IMR-90 (cell line): ENCODE data around the gene OR2T33. TPM values are rescaled to one million over a fixed set of nuclear protein-coding genes. Genes with fewer than 3 reads are reported as not detected.

Experiments used
- ATAC-seq: fragments of 200-7000 bp; cut with Tn5 transposase; 2 replicates; pipeline ENCODE4 v1.9.1; 2020; ENCODE audit warnings: low read depth, mild to moderate bottlenecking, moderate library complexity
- BruUV-seq: library from RNA; stranded (reverse); fragments of 400-500 nt; replicated peaks from 2 replicates; lab custom pipeline; 2021; lab: Mats Ljungman, UMichigan
- CTCF ChIA-PET: fragments of 300-600 bp; formaldehyde crosslinking; extraction: SDS; loops from one replicate; lab custom pipeline; 2021; ENCODE audit warnings: antibody characterized with exemption; lab: Yijun Ruan, JAX
- POLR2A ChIA-PET: fragments of 300-600 bp; sonication (Branson Sonifier 250); formaldehyde crosslinking; loops from one replicate; lab custom pipeline; 2022; ENCODE audit warnings: antibody characterized with exemption; ENCODE audit not compliant: unreplicated experiment; lab: Charles Lee
- DNase-seq: peaks from one replicate; pipeline ENCODE4 v3.0.0; 2013
- H2AFZ ChIP-seq: replicated peaks from 2 replicates; pipeline ENCODE3; 2013; ENCODE audit warnings: low read length, mild to moderate bottlenecking; ENCODE audit not compliant: poor library complexity
- H2AK5ac ChIP-seq: 2 replicates; pipeline ENCODE4 v1.6.1; 2013; ENCODE audit warnings: low read depth, low read length, inconsistent platforms
- H2AK9ac ChIP-seq: replicated peaks from 2 replicates; pipeline ENCODE3; 2013; ENCODE audit warnings: mild to moderate bottlenecking, low read depth, low read length, moderate library complexity; ENCODE audit not compliant: poor library complexity
- H2BK120ac ChIP-seq: 2 replicates; pipeline ENCODE4 v1.6.1; 2013; ENCODE audit warnings: low read depth, low read length, inconsistent platforms
- H2BK15ac ChIP-seq: 3 replicates; pipeline ENCODE4 v1.6.1; 2013; ENCODE audit warnings: low read depth, low read length, inconsistent platforms
- H2BK20ac ChIP-seq: 2 replicates; pipeline ENCODE4 v1.6.1; 2013; ENCODE audit warnings: low read depth, mild to moderate bottlenecking, inconsistent platforms, low read length, moderate library complexity
- H2BK5ac ChIP-seq: 2 replicates; pipeline ENCODE4 v1.6.1; 2013; ENCODE audit warnings: mild to moderate bottlenecking, low read depth, low read length, inconsistent platforms; ENCODE audit not compliant: poor library complexity, severe bottlenecking
- H3K14ac ChIP-seq: replicated peaks from 2 replicates; pipeline ENCODE4 v1.6.1; 2013; ENCODE audit warnings: low read depth, low read length, inconsistent platforms
- H3K18ac ChIP-seq: 2 replicates; pipeline ENCODE4 v1.6.1; 2013; ENCODE audit warnings: low read depth, low read length, control low read depth
- H3K23ac ChIP-seq: 2 replicates; pipeline ENCODE4 v1.6.1; 2013; ENCODE audit warnings: low read depth, low read length, inconsistent platforms
- H3K27ac ChIP-seq: 2 replicates; pipeline ENCODE4 v1.5.1; 2013; ENCODE audit warnings: mild to moderate bottlenecking, control low read depth, low read length; ENCODE audit not compliant: insufficient read depth
- H3K27me3 ChIP-seq: 2 replicates; pipeline ENCODE4 v1.6.1; 2013; ENCODE audit warnings: low read length; ENCODE audit not compliant: control insufficient read depth, insufficient read depth
- H3K36me3 ChIP-seq: 2 replicates; pipeline ENCODE4 v1.6.1; 2013; ENCODE audit warnings: low read length, mixed read lengths; ENCODE audit not compliant: control insufficient read depth, insufficient read depth
- H3K4ac ChIP-seq: 2 replicates; pipeline ENCODE4 v1.6.1; 2013; ENCODE audit warnings: low read depth, low read length, inconsistent platforms
- H3K4me1 ChIP-seq: 2 replicates; pipeline ENCODE4 v1.6.1; 2013; ENCODE audit warnings: low read length, mixed read lengths; ENCODE audit not compliant: control insufficient read depth, insufficient read depth
- H3K4me2 ChIP-seq: 2 replicates; pipeline ENCODE4 v1.6.1; 2013; ENCODE audit warnings: low read depth, mild to moderate bottlenecking, control low read depth, low read length, moderate library complexity
- H3K4me3 ChIP-seq: 2 replicates; pipeline ENCODE4 v1.5.1; 2013; ENCODE audit warnings: low read depth, mild to moderate bottlenecking, control low read depth, low read length, moderate library complexity; ENCODE audit not compliant: insufficient read depth
- H3K56ac ChIP-seq: 2 replicates; pipeline ENCODE4 v1.6.1; 2013; ENCODE audit warnings: low read length, inconsistent platforms; ENCODE audit not compliant: insufficient read depth; ENCODE audit errors: extremely low read depth
- H3K79me1 ChIP-seq, 2 experiments: 2 replicates each; pipeline ENCODE4 v1.6.1; 2013; ENCODE audit warnings: low read length in 2 of 2, inconsistent platforms in 1 of 2, low read depth in 1 of 2
- H3K9ac ChIP-seq: 2 replicates; pipeline ENCODE4 v1.6.1; 2013; ENCODE audit warnings: low read depth, low read length, control low read depth
- H3K9me1 ChIP-seq: 2 replicates; pipeline ENCODE4 v1.6.1; 2013; ENCODE audit warnings: low read length, inconsistent platforms; ENCODE audit not compliant: insufficient read depth
- H3K9me3 ChIP-seq: 2 replicates; pipeline ENCODE4 v1.6.1; 2013; ENCODE audit warnings: low read length; ENCODE audit not compliant: control insufficient read depth, insufficient read depth
- H4K20me1 ChIP-seq: 2 replicates; pipeline ENCODE4 v1.6.1; 2013; ENCODE audit warnings: low read length, inconsistent platforms; ENCODE audit not compliant: insufficient read depth
- H4K5ac ChIP-seq: 2 replicates; pipeline ENCODE4 v1.6.1; 2013; ENCODE audit warnings: mild to moderate bottlenecking, low read depth, low read length, control low read depth
- H4K8ac ChIP-seq, 2 experiments: 2 replicates each; pipeline ENCODE4 v1.6.1; 2013; ENCODE audit warnings: low read depth in 2 of 2, low read length in 2 of 2, control low read depth in 1 of 2, inconsistent platforms in 1 of 2
- H4K91ac ChIP-seq: 2 replicates; pipeline ENCODE4 v1.6.1; 2013; ENCODE audit warnings: low read depth, low read length, inconsistent platforms; ENCODE audit not compliant: insufficient read depth
- BHLHE40 ChIP-seq: fragments of 150-350 bp; IDR thresholded peaks from 2 replicates; pipeline ENCODE4 v1.6.1; 2016; ENCODE audit warnings: mild to moderate bottlenecking, low read depth, low read length
- CEBPB ChIP-seq: IDR thresholded peaks from 2 replicates; pipeline ENCODE4 v1.6.1; 2012; ENCODE audit warnings: low read depth, low read length, improper control_type of control experiment
- CHD1 ChIP-seq: IDR thresholded peaks from 2 replicates; pipeline ENCODE4 v1.6.1; 2012; ENCODE audit warnings: low read depth, low read length, improper control_type of control experiment
- FOS ChIP-seq: fragments of 150-350 bp; IDR thresholded peaks from 2 replicates; pipeline ENCODE4 v1.6.1; 2016; ENCODE audit warnings: low read depth, low read length
- MAFK ChIP-seq: IDR thresholded peaks from 2 replicates; pipeline ENCODE4 v1.6.1; 2012; ENCODE audit warnings: low read depth, low read length, improper control_type of control experiment
- MAZ ChIP-seq: IDR thresholded peaks from 2 replicates; pipeline ENCODE4 v1.6.1; 2012; ENCODE audit warnings: low read depth, mild to moderate bottlenecking, low read length, improper control_type of control experiment, moderate library complexity, borderline replicate concordance
- MXI1 ChIP-seq: IDR thresholded peaks from 2 replicates; pipeline ENCODE4 v1.6.1; 2012; ENCODE audit warnings: low read depth, mild to moderate bottlenecking, low read length, moderate library complexity, borderline replicate concordance
- NFE2L2 ChIP-seq: fragments of 150-350 bp; IDR thresholded peaks from 2 replicates; pipeline ENCODE4 v1.6.1; 2016; ENCODE audit warnings: low read depth, mild to moderate bottlenecking, low read length
- POLR2A ChIP-seq: IDR thresholded peaks from 2 replicates; pipeline ENCODE4 v1.6.1; 2012; ENCODE audit warnings: mild to moderate bottlenecking, low read depth, low read length
- RCOR1 ChIP-seq: IDR thresholded peaks from 2 replicates; pipeline ENCODE4 v1.6.1; 2012; ENCODE audit warnings: mild to moderate bottlenecking, low read length, improper control_type of control experiment; ENCODE audit not compliant: insufficient replicate concordance
- RFX5 ChIP-seq: IDR thresholded peaks from 2 replicates; pipeline ENCODE4 v1.8.0; 2012; ENCODE audit warnings: low read depth, mild to moderate bottlenecking, low read length, moderate library complexity
- SMC3 ChIP-seq: fragments of 150-350 bp; IDR thresholded peaks from 2 replicates; pipeline ENCODE4 v1.6.1; 2016; ENCODE audit warnings: low read depth, mild to moderate bottlenecking, antibody characterized with exemption, low read length, moderate library complexity
- WGBS, 2 experiments: methylation state at CpG; one replicate each; pipeline versions ENCODE4 v1.1.5 to v1.1.7; 2013; ENCODE audit warnings: missing lambda C conversion rate in 2 of 2; ENCODE audit not compliant: insufficient read length in 1 of 2; ENCODE audit errors: extremely low coverage in 2 of 2; 5-methylcytosine and 5-hydroxymethylcytosine counted together
- dilution Hi-C: fragments of 300-500 bp; cut with HindIII; formaldehyde crosslinking; loops from one replicate; pipeline ENCODE4 v1.14.3; 2018; ENCODE audit warnings: low sequenced_read_pairs; ENCODE audit not compliant: unreplicated experiment
- in situ Hi-C: fragments of 300-500 bp; cut with MboI; formaldehyde crosslinking; loops from 3 replicates; pipeline ENCODE4 v1.14.3; 2019; ENCODE audit warnings: low sequenced_read_pairs, inconsistent platforms, mixed read lengths
- intact Hi-C: fragments of 100-400 bp; cut with micrococcal nuclease; formaldehyde crosslinking; loops from 2 replicates; pipeline ENCODE4 v1.10.0; 2022
- polyA plus RNA-seq, 3 experiments: library from polyadenylated mRNA; depleted of rRNA; stranded (reverse); fragments of >200 nt; gene quantifications; 2 replicates each; pipeline ENCODE4 v1.2.3, GENCODE V29; 2012; ENCODE audit warnings: low replicate concordance in 1 of 3
- total RNA-seq: library from RNA; depleted of rRNA; stranded (reverse); fragments of >200 nt; gene quantifications from 2 replicates; pipeline ENCODE4 v1.2.3, GENCODE V29; 2012
- TF ChIP-seq, protein P1 (sequence below): fragments of 150-350 bp; IDR thresholded peaks from 2 replicates; pipeline ENCODE4 v1.6.1; 2016; ENCODE audit warnings: low read depth, mild to moderate bottlenecking, low read length, moderate library complexity, borderline replicate concordance
- TF ChIP-seq, protein P2 (sequence below): conservative IDR thresholded peaks from 2 replicates; pipeline ENCODE4 v1.5.1; 2012; ENCODE audit warnings: mild to moderate bottlenecking, low read depth, low read length, improper control_type of control experiment
- TF ChIP-seq, protein P3 (sequence below): fragments of 150-350 bp; IDR thresholded peaks from 2 replicates; pipeline ENCODE4 v1.6.1; 2017; ENCODE audit warnings: mild to moderate bottlenecking, antibody characterized with exemption, low read length, low read depth

OR2T33 gene
- total and polyA plus RNA-seq, 2 of the 4 experiments (the other 2 are of a cell fraction), result not detected

DNA sequence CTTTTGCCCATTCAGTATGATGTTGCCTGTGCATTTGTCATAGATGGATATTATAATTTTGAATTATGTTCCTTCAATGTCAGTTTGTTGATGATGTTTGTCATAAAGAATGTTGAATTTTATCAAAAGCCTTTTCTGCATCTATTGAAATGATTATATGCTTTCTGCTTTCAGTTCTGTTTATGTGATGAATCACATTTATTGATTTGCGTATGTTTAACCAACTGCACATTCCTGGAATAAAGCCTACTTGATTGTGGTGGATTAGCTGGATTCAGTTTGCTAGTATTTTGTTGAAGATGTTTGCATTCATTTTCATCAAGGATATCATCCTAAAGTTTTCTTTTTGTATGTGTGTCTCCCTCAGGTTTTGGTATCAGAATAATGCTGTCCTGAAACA lies 52.2 kb downstream of the OR2T33 start:
- H2AK9ac ChIP-seq, result no peak overlapping the region
- no peak overlapping the region for H3K14ac ChIP-seq
- ATAC-seq (no peak), DNase-seq (no peak)
- H3K79me1 ChIP-seq, result no peaks in the 10 kb centered on the region
- no TSS peak for BruUV-seq
- H2BK20ac ChIP-seq, result no peak overlapping the region
- no CpG with 5 or more reads among the region's 1 CpG for WGBS, 2 experiments
- no peaks in the 10 kb centered on the region for H3K27me3 ChIP-seq
- H2BK15ac ChIP-seq, result no peak overlapping the region
- no peaks in the 10 kb centered on the region for H3K4me1 ChIP-seq
- H3K9me3 ChIP-seq, result peaks cover 16% of the 10 kb centered on the region
- H3K23ac ChIP-seq, result no peak overlapping the region
- H4K8ac ChIP-seq, result no peak overlapping the region
- dilution Hi-C loops (no loop called here), intact Hi-C loops (no loop called here), in situ Hi-C loops (no loop called here)
- H3K27ac ChIP-seq, result no peak overlapping the region
- no peaks in the 10 kb centered on the region for H3K36me3 ChIP-seq
- no peak overlapping the region for H3K4me3 ChIP-seq
- CTCF ChIA-PET, result no interaction called here
- no peak overlapping the region for H2BK5ac ChIP-seq
- no peaks in the 10 kb centered on the region for H4K20me1 ChIP-seq
- no peak overlapping the region for H4K5ac ChIP-seq
- H4K91ac ChIP-seq, result no peak overlapping the region
- no peak overlapping the region for H2BK120ac ChIP-seq
- H3K18ac ChIP-seq, result no peak overlapping the region
- POLR2A ChIA-PET, result no interaction called here
- H3K9ac ChIP-seq, result no peak overlapping the region
- no peak overlapping the region for H3K56ac ChIP-seq
- H3K4ac ChIP-seq, result no peak overlapping the region
- no peak overlapping the region for H2AK5ac ChIP-seq
- H2AFZ ChIP-seq, result no peak overlapping the region
- H3K4me2 ChIP-seq, result no peak overlapping the region
- TF ChIP-seq BHLHE40 (no peak), RFX5 (no peak), NFE2L2 (no peak), FOS (no peak), MXI1 (no peak), MAZ (no peak), SMC3 (no peak), RCOR1 (no peak), CHD1 (no peak), POLR2A (no peak), CEBPB (no peak), MAFK (no peak)
- TF ChIP-seq, protein P1, sequence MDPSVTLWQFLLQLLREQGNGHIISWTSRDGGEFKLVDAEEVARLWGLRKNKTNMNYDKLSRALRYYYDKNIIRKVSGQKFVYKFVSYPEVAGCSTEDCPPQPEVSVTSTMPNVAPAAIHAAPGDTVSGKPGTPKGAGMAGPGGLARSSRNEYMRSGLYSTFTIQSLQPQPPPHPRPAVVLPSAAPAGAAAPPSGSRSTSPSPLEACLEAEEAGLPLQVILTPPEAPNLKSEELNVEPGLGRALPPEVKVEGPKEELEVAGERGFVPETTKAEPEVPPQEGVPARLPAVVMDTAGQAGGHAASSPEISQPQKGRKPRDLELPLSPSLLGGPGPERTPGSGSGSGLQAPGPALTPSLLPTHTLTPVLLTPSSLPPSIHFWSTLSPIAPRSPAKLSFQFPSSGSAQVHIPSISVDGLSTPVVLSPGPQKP, result no peak
- TF ChIP-seq, protein P2, sequence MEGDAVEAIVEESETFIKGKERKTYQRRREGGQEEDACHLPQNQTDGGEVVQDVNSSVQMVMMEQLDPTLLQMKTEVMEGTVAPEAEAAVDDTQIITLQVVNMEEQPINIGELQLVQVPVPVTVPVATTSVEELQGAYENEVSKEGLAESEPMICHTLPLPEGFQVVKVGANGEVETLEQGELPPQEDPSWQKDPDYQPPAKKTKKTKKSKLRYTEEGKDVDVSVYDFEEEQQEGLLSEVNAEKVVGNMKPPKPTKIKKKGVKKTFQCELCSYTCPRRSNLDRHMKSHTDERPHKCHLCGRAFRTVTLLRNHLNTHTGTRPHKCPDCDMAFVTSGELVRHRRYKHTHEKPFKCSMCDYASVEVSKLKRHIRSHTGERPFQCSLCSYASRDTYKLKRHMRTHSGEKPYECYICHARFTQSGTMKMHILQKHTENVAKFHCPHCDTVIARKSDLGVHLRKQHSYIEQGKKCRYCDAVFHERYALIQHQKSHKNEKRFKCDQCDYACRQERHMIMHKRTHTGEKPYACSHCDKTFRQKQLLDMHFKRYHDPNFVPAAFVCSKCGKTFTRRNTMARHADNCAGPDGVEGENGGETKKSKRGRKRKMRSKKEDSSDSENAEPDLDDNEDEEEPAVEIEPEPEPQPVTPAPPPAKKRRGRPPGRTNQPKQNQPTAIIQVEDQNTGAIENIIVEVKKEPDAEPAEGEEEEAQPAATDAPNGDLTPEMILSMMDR, result no peak
- TF ChIP-seq, protein P3, sequence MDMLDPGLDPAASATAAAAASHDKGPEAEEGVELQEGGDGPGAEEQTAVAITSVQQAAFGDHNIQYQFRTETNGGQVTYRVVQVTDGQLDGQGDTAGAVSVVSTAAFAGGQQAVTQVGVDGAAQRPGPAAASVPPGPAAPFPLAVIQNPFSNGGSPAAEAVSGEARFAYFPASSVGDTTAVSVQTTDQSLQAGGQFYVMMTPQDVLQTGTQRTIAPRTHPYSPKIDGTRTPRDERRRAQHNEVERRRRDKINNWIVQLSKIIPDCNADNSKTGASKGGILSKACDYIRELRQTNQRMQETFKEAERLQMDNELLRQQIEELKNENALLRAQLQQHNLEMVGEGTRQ, result no peak
- no peaks in the 10 kb centered on the region for H3K9me1 ChIP-seq
